ENCODE data around the gene NDC1.
"Not testable (repeated sequence)": the region's sequence is repeated elsewhere in the genome, so short reads cannot be mapped to it uniquely, and the experiment has no call there.

Gene NDC1

DNA sequence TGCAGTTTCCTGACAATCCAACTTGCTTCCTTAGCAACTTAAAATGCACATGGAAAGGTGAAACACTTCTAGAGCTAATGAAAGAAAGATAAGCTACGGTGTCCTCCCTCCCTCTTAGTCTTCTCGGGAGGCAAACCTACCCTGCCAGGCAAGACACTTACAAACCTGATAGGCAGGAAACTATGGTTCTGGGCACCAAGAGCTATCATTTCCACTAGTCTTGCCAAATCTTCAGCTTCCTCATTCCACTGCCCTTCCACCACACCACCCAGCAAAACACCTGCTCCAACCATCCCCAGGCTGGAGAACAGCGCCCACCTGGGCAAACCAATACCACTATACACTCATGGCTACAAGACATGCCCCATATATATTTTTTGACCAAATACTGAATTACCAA lies 15.2 kb downstream of the NDC1 start:
- DNase-seq (ENCODE audit: low read depth) = no peak

GRCh38 chr1:53821380-53821779 lies 16.7 kb downstream of the NDC1 start:
- no peak for DNase-seq (ENCODE audit: low read depth)

- DNase-seq (ENCODE audit: low read depth) = no peak
Observed at GRCh38 chr1:53819387-53819786, 18.7 kb downstream of the NDC1 start.

- DNase-seq (ENCODE audit: low read depth) = not testable (repeated sequence)
Observed at GRCh38 chr1:53816584-53816983, 21.5 kb downstream of the NDC1 start.

- not testable (repeated sequence) for DNase-seq (ENCODE audit: low read depth)
Observed at GRCh38 chr1:53815484-53815883, 22.6 kb downstream of the NDC1 start.

DNA sequence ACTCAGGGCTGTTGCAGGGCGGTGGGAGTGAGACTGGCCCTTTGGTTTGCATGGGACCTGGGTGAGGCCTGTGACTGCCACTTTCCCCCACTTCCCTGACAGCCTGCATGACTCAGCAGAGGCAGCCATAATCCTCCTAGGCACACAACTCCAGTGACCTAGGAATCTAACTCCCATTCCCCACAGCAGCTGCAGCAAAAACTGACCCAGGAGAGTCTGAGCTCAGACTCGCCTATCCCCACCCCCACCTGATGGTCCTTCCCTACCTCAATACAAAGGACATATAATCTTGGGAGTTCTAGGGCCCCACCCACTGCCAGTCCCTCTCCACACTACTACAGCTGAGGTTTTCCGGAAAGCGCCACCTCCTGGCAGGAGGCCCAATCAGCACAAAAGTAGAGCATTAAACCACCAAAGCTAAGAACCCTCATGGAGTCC lies 26.7 kb downstream of the NDC1 start:
- no peak for DNase-seq (ENCODE audit: low read depth)

- DNase-seq (ENCODE audit: low read depth) = no peak
Observed at GRCh38 chr1:53810497-53810896, 27.6 kb downstream of the NDC1 start.

GRCh38 chr1:53810007-53810406 lies 28.1 kb downstream of the NDC1 start:
- DNase-seq (ENCODE audit: low read depth) = no peak

- DNase-seq (ENCODE audit: low read depth) = no peak
Observed at GRCh38 chr1:53807916-53808315, 30.2 kb downstream of the NDC1 start.

DNA sequence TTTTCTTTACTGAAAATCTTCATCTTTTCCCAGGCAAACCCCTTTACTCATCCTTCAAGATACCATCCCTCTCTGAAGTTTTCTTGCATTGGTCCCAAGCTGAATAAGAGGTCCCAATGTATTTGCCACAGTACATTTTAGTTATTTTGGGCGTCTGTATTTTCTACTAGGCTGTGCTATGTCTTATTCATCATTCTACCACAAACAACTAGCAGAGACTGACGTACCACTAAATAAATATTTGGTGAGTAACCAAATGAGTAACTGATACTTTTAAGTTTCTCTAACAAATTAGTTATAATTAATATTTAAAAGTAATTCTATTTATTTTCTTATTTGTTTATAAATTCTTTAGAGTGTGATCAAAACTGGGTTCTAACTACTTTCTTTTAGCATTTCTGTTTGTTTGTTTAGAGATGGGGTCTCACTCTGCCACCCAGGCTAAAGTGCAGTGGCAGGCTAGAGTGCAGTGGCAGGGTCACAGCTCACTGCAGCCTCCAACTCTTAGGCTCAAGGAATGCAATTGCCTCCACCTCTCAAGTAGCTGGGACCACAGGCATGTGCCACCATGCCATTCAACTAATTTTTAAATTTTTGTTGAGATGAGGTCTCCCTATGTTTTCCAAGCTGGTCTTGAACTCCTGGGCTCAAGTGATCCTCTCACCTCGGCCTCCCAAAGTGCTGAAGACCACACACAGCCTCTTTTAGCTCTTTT lies 33.1 kb downstream of the NDC1 start:
- no peak for DNase-seq (ENCODE audit: low read depth)

DNA sequence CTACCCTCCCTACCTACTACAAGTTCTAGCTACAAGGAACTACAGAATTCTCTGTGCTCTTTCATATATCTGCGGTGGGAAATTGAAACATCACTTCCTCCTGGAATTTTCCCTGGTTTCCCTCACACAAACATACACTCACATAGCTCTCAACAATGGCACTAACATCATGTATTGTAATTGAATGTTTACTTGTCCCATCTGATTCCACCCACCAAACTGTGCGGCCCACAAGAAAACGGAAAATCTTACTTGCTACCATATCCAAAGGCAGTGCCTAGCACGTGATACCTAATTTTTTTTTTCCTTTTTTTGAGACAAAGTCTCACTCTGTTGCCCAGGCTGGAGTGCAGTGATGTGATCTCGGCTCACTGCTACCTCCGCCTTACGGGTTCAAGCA lies 33.9 kb downstream of the NDC1 start:
- no peak for DNase-seq (ENCODE audit: low read depth)

- DNase-seq (ENCODE audit: low read depth) = no peak
Observed at GRCh38 chr1:53800621-53801020, 37.5 kb downstream of the NDC1 start.

DNA sequence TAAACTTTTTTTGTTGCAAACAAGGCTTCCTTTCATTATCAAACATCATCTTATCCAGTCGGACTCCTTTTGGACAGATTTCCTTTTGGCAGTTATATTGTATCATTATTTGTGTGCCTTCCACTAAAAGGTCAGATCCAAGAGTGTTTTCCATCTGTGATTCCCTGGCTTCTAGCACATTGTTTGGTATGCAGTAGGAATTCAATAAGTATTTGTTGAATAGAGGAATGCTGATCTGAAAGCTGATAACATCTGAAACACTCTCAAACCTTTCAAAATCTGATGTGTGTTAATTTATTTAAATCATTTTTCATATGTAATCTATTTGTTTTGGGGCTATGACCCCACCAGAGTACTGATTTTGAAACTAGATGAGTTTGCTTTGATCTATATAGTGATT lies 39.0 kb downstream of the NDC1 start:
- no peak for DNase-seq (ENCODE audit: low read depth)

DNA sequence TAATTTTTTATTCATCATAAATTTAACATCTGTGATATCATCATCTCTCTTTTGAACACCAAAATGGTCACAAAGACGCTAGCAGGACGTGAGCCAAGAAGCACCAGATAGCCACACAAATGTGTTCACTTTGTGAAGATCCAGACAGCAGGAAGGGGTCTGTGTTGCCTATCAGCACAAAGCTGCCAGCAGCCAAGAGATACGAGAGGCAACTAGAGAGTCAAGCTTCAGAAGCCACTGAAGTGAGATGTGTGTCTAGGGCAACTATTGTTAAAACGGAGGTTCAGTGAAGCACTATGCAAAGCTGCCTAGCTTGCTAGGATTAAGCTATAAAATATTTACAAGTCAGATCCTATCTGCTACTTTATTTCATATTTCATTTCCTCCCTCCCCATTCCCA lies 45.3 kb downstream of the NDC1 start:
- no peak for DNase-seq (ENCODE audit: low read depth)

DNA sequence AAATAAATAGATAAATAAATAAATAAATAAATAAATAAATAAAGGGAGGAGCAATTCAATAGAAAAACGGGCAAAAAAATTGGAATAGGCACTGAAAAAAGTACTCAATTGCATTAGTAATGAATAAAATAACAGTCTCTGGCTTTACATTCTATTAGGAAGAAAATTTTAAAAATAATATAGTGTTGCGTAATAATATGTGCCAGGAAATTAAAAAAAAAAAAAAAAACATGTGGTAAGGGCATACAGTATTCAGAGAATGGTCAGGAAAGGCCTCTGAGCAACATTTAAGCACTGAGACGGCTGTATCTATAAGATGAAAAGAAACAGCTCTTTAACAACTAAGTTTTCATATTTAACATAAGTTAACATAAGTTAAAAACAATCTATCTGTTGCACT lies 50.4 kb downstream of the NDC1 start:
- no peak for DNase-seq (ENCODE audit: low read depth)

DNA sequence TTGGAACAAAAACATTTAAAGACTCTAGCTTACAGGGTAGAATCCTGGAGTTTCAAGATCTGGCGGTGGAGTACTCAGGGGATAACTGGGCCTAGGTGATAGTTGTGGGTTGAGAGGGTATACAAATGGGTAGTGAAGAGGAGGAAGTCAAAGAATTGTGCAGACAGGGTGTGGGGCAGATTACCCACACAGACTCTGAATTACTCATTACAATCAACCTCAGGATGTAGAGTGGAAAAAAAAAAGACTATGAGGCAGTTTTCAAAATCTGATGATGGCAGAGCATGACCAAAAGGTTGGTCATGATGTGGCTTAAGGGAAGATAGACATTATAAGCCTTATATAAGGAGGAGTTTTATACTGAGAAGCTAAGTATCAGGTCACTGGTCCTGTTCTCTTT lies 55.0 kb downstream of the NDC1 start:
- no peak for DNase-seq (ENCODE audit: low read depth)

DNA sequence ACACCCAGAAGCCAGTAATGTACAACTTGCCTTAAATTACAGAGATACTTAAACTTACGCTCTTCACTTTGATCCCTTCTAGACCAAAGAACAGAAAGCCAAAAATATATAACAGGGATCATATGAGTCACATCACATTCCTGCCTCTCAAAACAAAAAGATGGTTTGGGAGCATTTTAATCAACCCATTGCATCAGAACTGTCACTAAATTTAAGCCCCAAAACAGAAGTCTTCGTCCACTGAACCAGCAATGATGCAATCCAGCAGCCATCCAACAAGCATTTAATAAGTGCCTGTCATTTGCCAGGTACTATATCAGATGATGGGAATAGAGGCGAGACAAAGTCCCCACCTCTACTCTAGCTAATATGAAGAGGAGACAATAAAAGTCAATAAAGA lies 56.4 kb downstream of the NDC1 start:
- no peak for DNase-seq (ENCODE audit: low read depth)

- DNase-seq (ENCODE audit: low read depth) = no peak
Observed at GRCh38 chr1:53777272-53777671, 60.8 kb downstream of the NDC1 start.

GRCh38 chr1:53771648-53772047 lies 66.4 kb downstream of the NDC1 start:
- no peak for DNase-seq (ENCODE audit: low read depth)

DNA sequence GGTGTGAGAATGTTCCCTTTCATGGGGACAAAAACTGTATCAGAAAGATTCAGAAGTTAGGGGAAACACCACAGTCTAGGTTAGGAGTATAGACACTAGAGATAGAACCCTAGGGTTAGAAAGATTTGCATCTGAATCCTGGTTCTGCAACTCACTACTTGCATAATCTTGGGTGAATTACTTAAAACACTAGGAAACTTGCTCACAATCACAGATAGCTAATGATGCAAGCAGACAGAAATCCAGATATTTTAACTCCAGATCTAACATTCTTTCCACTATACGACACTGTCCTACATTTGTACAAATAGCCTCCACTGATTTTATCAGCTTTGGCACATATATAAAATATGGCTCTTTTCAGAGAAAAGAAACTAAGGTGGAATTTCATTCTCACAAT lies 68.3 kb downstream of the NDC1 start:
- no peak for DNase-seq (ENCODE audit: low read depth)

DNA sequence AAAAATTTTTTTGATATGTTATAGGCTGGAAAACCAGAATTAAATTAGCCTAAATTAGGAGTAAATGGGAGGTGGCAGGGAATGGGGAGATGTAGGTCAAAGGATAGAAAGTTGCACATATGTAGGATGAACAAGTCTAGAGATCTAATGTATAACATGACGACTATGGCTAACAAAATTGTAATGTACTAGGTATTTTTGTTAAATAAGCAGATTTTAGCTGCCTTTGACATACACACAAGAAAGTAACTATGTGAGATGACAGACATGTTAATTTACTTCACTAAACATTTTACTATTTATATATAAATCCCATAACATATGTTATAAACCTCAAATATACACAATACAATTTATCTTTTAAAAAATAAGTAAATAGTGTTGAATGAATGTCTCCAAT lies 68.9 kb downstream of the NDC1 start:
- no peak for DNase-seq (ENCODE audit: low read depth)

DNA sequence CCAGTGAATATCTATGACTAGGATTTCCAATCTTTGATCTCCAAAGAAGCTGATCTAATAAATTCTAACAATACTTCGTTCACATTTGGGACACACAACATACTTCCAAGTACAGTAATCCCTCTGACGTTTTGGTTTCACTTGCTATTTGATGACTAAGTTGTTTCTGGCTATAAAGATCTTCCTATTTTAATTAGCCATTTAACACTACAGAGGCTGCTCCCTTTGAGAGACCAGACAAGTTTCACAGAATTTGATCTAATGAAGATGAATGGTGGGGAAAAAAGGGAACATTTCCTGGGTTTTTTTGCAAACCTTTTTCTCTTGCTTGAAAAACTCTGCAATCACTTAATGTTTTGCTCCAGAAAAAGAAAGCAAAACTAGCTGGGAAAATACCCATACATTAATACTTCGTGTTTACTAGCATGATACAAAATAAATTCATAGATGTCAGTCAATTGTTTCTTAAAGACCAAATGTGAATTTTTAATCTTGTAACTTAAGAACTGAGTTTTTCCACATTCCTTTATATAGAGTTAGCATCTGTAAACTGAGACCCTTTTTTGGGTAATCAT lies 71.2 kb downstream of the NDC1 start:
- no peak for DNase-seq (ENCODE audit: low read depth)

DNA sequence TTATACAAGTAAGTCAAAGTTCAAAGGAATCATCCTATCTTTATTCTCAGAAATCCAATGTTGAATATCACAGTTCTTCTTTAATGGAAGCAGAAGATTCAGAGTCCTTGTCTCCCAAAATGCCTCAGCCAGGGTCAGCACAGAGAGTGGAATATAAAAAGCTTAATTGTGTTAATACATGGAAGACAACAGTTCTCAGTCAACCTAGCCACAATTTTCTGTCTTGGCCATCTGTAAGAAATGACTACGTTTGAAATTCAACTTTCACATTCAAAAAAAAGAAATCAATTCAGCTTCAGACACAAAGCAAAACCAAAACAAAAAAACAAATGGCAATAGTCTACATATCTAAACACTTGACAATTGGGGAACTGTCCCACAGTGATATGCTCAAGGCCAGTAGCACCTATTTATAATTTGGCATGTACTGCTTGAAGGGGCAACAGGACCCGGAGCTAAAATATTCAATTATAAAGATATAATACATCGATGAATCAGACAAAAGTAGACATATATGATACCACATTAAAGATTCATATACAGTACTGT lies 71.8 kb downstream of the NDC1 start:
- DNase-seq (ENCODE audit: low read depth) = no peak

DNA sequence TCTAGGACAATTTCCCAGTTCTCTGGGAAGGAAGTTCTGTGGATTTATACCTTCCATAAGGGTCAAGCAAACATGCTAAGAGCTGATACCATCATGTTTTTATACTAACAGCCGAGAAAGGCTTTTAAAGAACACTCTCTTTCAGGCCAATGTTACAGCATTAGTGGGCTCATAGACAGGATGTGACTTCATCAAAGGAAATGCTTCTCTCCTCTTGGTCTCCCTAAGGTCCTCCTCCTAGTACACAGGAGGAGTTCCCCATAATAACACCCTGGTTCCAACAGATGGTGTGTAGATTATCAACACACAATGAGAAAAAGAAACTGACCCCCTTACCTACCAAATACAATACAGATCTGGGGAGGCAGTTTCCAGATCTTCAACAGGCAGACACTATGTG lies 72.4 kb downstream of the NDC1 start:
- DNase-seq (ENCODE audit: low read depth) = no peak

All from stimulated activated CD8-positive, alpha-beta memory T cell treated with anti-CD3 and anti-CD28 coated beads, Interleukin-15, amount 100 ng/mL, for 1 hour (primary cell).